GM12872 (cell line): Measurements from ENCODE around the gene APLN.

Experiments used
- CTCF ChIP-seq: IDR thresholded peaks from 3 replicates; pipeline ENCODE4 v1.5.1; 2011; ENCODE audit warnings: low read depth, mild to moderate bottlenecking, low read length, moderate library complexity; ENCODE audit not compliant: insufficient read depth

Gene APLN

GRCh38 chrX:129647418-129648410 is 7.0 kb downstream of the APLN start:
- no peak for TF ChIP-seq CTCF

GRCh38 chrX:129646566-129647417 is 8.0 kb downstream of the APLN start:
- TF ChIP-seq CTCF, result no peak

- TF ChIP-seq CTCF, result no peak
Measured at GRCh38 chrX:129642641-129643040, 12.1 kb downstream of the APLN start.

GRCh38 chrX:129641941-129642340 is 12.8 kb downstream of the APLN start:
- no peak for TF ChIP-seq CTCF

- no peak for TF ChIP-seq CTCF
Measured at GRCh38 chrX:129641469-129641868, 13.3 kb downstream of the APLN start.

GRCh38 chrX:129640737-129641136 is 14.0 kb downstream of the APLN start:
- TF ChIP-seq CTCF, result no peak

- no peak for TF ChIP-seq CTCF
Measured at GRCh38 chrX:129638917-129639316, 15.8 kb downstream of the APLN start.
